PC-3 (cell line): ENCODE data around the gene AKNA.

ENCODE experiments used
- EZH2 ChIP-seq: fragments of 300-600 bp; sonication (generic); IDR thresholded peaks from one replicate; pipeline ENCODE4 v1.6.1; 2017; ENCODE audit warnings: antibody characterized with exemption, mild to moderate bottlenecking, low read length; ENCODE audit not compliant: unreplicated experiment
- EZH2phosphoT487 ChIP-seq: fragments of 300-600 bp; sonication (generic); IDR thresholded peaks from 2 replicates; pipeline ENCODE4 v1.6.1; 2018; ENCODE audit warnings: mild to moderate bottlenecking, antibody characterized with exemption, low read length, borderline replicate concordance

DNA sequence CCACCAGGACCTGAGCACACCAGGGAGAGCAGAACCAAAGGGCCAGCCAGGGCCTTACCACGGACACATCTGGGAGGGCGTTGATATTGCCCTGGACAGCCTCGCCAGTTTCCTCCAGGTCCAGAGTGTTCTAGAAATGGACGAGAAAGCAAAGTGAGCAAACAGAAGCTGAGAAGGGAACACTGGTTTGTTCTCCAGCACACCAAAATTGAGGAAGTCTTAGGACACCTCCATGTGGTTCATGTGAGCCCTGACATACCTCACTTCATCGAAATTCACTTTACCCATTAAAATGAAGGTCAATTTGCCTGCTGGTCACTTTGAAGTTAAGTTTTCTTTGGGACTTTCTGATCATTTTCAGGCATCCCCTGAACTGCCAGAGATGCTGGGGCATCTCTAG is 20.1 kb upstream of the AKNA start:
- no peak for TF ChIP-seq EZH2phosphoT487
- no peak for TF ChIP-seq EZH2
